Upper lobe of right lung (tissue), 1 donor: ENCODE data around the gene TBL3. TPM values are rescaled to one million over a fixed set of nuclear protein-coding genes. Genes with fewer than 3 reads are reported as not detected.
A peak's percentile ranks its signal among the peaks of the same experiment; 100 is the strongest.

ENCODE experiments used
- ATAC-seq: fragments of 200-7000 bp; cut with Tn5 transposase; one replicate; pipeline ENCODE4 v1.9.1; 2020; ENCODE audit warnings: mild to moderate bottlenecking, moderate library complexity
- DNase-seq: peaks from one replicate; pipeline ENCODE4 v3.0.0-alpha.2; 2020
- H3K27ac ChIP-seq: fragments of 200-600 bp; one replicate; pipeline ENCODE4 v1.8.0; 2022
- H3K27me3 ChIP-seq: fragments of 200-600 bp; one replicate; pipeline ENCODE4 v1.8.0; 2022; ENCODE audit warnings: mild to moderate bottlenecking
- H3K36me3 ChIP-seq: fragments of 200-600 bp; one replicate; pipeline ENCODE4 v1.8.0; 2022
- H3K4me1 ChIP-seq: fragments of 200-600 bp; one replicate; pipeline ENCODE4 v1.8.0; 2022
- H3K4me3 ChIP-seq: fragments of 200-600 bp; one replicate; pipeline ENCODE4 v1.8.0; 2022; ENCODE audit warnings: mild to moderate bottlenecking
- H3K9me3 ChIP-seq: fragments of 200-600 bp; one replicate; pipeline ENCODE4 v1.8.0; 2022
- intact Hi-C: fragments of 100-400 bp; cut with DNase I; formaldehyde crosslinking; loops from one replicate; pipeline ENCODE4 v1.11.0; 2022
- total RNA-seq: library from RNA; stranded (reverse); fragmentation: NEBNext Ultra II Directional; extraction: Animal tissue kit (Norgen Biotek cat#: 25700); gene quantifications from one replicate; pipeline ENCODE4 v1.2.1, GENCODE V29; 2021
- TF ChIP-seq, protein P1 (sequence below): fragments of 200-600 bp; IDR thresholded peaks from one replicate; pipeline ENCODE4 v1.8.0; 2022; ENCODE audit warnings: antibody characterized with exemption
- donor health status: DM: no; HTN: yes; CAD: no; lungs with severe emphysema.

Gene TBL3
- total RNA-seq, 1 donor from 2014 or later = 24.7 TPM

- intact Hi-C loops = no loop called here
- ATAC-seq (no peak), DNase-seq (no peak)
- H3K4me1 ChIP-seq = peaks cover 23% of the 10 kb centered on the region
- H3K27ac ChIP-seq = no peak overlapping the region
- TF ChIP-seq, protein P1, sequence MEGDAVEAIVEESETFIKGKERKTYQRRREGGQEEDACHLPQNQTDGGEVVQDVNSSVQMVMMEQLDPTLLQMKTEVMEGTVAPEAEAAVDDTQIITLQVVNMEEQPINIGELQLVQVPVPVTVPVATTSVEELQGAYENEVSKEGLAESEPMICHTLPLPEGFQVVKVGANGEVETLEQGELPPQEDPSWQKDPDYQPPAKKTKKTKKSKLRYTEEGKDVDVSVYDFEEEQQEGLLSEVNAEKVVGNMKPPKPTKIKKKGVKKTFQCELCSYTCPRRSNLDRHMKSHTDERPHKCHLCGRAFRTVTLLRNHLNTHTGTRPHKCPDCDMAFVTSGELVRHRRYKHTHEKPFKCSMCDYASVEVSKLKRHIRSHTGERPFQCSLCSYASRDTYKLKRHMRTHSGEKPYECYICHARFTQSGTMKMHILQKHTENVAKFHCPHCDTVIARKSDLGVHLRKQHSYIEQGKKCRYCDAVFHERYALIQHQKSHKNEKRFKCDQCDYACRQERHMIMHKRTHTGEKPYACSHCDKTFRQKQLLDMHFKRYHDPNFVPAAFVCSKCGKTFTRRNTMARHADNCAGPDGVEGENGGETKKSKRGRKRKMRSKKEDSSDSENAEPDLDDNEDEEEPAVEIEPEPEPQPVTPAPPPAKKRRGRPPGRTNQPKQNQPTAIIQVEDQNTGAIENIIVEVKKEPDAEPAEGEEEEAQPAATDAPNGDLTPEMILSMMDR = no peak
- H3K27me3 ChIP-seq = peaks cover 33% of the 10 kb centered on the region
- peaks cover 20% of the 10 kb centered on the region for H3K36me3 ChIP-seq
- H3K4me3 ChIP-seq = no peak overlapping the region
- no peaks in the 10 kb centered on the region for H3K9me3 ChIP-seq
These were observed 13.8 kb downstream of the TBL3 start for GRCh38 chr16:1985466-1986150.

- ATAC-seq = no peak
- H3K4me1 ChIP-seq = peaks cover 35% of the 10 kb centered on the region
These were observed 15.3 kb downstream of the TBL3 start for GRCh38 chr16:1987198-1987597.

DNA sequence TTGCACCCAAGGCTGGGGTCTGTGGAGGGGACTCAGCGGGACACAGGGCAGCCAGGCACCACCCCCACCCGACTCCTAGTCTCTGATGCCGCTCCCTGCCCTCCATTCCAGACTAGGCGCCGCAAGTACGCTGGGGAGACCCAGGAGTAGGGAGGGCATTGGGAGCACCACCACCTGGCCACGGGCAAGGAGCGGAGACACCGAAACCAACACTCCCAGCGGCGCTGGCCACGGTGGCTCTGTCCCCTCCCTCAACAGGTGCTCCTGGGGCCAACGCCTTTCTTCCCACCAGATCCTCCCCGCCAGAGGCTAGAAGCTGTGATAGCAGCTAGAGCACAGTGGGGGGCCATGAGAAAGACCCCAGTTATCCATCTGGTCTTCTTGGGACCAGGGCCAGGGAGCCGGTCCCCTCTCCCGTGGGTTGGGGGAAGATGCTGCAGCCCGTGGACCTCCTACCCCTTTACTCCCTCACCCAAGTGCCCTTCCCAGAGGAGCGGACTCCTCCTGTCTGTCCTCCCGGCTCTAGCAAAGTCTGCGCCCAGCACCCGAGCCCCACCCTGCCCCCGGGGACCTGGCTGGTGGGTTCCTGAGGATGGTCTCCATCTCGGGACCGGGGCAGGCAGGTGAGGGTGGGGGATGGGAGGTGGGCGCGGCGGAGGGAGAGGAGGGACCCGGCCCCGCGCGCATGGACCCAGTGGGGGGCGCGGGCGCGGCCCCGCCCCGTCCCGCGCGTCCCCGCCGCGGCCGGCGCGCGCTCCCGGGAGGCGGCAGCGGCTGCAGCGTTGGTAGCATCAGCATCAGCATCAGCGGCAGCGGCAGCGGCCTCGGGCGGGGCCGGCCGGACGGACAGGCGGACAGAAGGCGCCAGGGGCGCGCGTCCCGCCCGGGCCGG lies 17.6 kb downstream of the TBL3 start, which contains the start of gene SYNGR3:
SYNGR3 (plus strand) TSS at position 762 of the 892 bp plus-strand sequence. CDS start 133 bp downstream, outside the sequence.
- Histone ChIP-seq H3K4me1 (peaks cover 27% of the 10 kb centered on the region), H3K27me3 (peaks cover 27% of the 10 kb centered on the region)
- no peak for DNase-seq

More at GRCh38 chr16:1987198-1987597, 15.3 kb downstream of the TBL3 start:
- Histone ChIP-seq H3K27me3 (peaks cover 31% of the 10 kb centered on the region), H3K36me3 (peaks cover 20% of the 10 kb centered on the region), H3K9me3 (no peaks in the 10 kb centered on the region), H3K27ac (no peak overlapping the region), H3K4me3 (no peak overlapping the region)
- intact Hi-C loops = no loop called here
- no peak for DNase-seq
- TF ChIP-seq, protein P1 = no peak

DNA sequence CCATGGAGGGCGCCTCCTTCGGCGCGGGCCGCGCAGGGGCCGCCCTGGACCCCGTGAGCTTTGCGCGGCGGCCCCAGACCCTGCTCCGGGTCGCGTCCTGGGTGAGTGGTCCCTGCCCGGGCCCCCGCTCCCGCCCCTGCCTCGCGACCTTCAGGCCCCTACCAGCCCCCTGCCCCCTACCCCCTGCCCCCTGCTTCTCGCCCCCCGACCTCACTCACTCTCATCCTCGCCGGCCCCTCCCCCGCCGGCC lies 18.2 kb downstream of the TBL3 start:
- Histone ChIP-seq H3K27ac (no peak overlapping the region), H3K4me3 (no peak overlapping the region), H3K4me1 (peaks cover 21% of the 10 kb centered on the region), H3K36me3 (peaks cover 20% of the 10 kb centered on the region), H3K9me3 (no peaks in the 10 kb centered on the region), H3K27me3 (peaks cover 27% of the 10 kb centered on the region)
- DNase-seq = no peak
- intact Hi-C loops = no loop called here
- ATAC-seq = no peak
- TF ChIP-seq, protein P1 = no peak

More for the DNA sequence above, 17.6 kb downstream of the TBL3 start, which contains the start of gene SYNGR3:
- peaks cover 20% of the 10 kb centered on the region for H3K36me3 ChIP-seq
- no peak for ATAC-seq
- intact Hi-C loops = no loop called here
- peak within 1 kb of the TSS; percentile 41 for H3K4me3 ChIP-seq
- H3K27ac ChIP-seq = no peak within 1 kb of the TSS
- TF ChIP-seq, protein P1 = no peak
- no peaks in the 10 kb centered on the region for H3K9me3 ChIP-seq

- TF ChIP-seq, protein P1 = no peak
- Histone ChIP-seq H3K36me3 (peaks cover 16% of the 10 kb centered on the region), H3K4me1 (peaks cover 16% of the 10 kb centered on the region), H3K27ac (no peak overlapping the region), H3K4me3 (peak overlapping the region; percentile 41), H3K27me3 (peaks cover 27% of the 10 kb centered on the region), H3K9me3 (no peaks in the 10 kb centered on the region)
- intact Hi-C loops = no loop called here
- DNase-seq (no peak), ATAC-seq (no peak)
These were observed 18.7 kb downstream of the TBL3 start for GRCh38 chr16:1990351-1991134.
